Uterine smooth muscle cell (primary cell): ENCODE data around the gene PRORP. TPM values are rescaled to one million over a fixed set of nuclear protein-coding genes. Genes with fewer than 3 reads are reported as not detected.

Experiments used
- total RNA-seq: library from RNA; depleted of rRNA; stranded (reverse); fragments of >200 nt; gene quantifications from 2 replicates; pipeline ENCODE4 v1.2.3, GENCODE V29; 2014

PRORP gene
- 24.9 and 27.7 TPM in 2 replicates for total RNA-seq

GRCh38 chr14:35121887-35122695, at the start of gene PRORP, which contains the start of gene PPP2R3C:
PRORP (plus strand) TSS chr14:35122552; CDS start chr14:35123246, 694 bp downstream.
PPP2R3C (minus strand) TSS chr14:35121990; CDS start chr14:35121959, 31 bp downstream.

Other genes with a start within 250 kb of the PRORP start
- gene BAZ1A, start 247.2 kb upstream of the PRORP start, total RNA-seq = 25.4 and 43.4 TPM in 2 replicates
- 118 and 130 TPM in 2 replicates for gene SRP54, start 139.6 kb upstream of the PRORP start, total RNA-seq
- 48.4 and 55.0 TPM in 2 replicates for gene FAM177A1, start 76.3 kb upstream of the PRORP start, total RNA-seq
- gene PPP2R3C, start 562 bp upstream of the PRORP start, total RNA-seq = 29.4 and 33.0 TPM in 2 replicates
- gene PSMA6, start 169.8 kb downstream of the PRORP start, total RNA-seq = 202 and 348 TPM in 2 replicates